T-helper 22 cell (primary cell): ENCODE data around the gene NUB1.
"Not testable (repeated sequence)": the region's sequence is repeated elsewhere in the genome, so short reads cannot be mapped to it uniquely, and the experiment has no call there.

ENCODE experiments used
- DNase-seq: peaks from one replicate; pipeline ENCODE4 v3.0.0-alpha.2; 2020; ENCODE audit warnings: low read depth

NUB1 gene, protein sequence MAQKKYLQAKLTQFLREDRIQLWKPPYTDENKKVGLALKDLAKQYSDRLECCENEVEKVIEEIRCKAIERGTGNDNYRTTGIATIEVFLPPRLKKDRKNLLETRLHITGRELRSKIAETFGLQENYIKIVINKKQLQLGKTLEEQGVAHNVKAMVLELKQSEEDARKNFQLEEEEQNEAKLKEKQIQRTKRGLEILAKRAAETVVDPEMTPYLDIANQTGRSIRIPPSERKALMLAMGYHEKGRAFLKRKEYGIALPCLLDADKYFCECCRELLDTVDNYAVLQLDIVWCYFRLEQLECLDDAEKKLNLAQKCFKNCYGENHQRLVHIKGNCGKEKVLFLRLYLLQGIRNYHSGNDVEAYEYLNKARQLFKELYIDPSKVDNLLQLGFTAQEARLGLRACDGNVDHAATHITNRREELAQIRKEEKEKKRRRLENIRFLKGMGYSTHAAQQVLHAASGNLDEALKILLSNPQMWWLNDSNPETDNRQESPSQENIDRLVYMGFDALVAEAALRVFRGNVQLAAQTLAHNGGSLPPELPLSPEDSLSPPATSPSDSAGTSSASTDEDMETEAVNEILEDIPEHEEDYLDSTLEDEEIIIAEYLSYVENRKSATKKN

GRCh38 chr7:151341357-151342101 lies at the start of gene NUB1:
Gene NUB1, plus strand, starts transcription at chr7:151341812. Its CDS starts 3,538 bp downstream, at chr7:151345350.
- peak; percentile 77 for DNase-seq

GRCh38 chr7:151292850-151293249 lies 48.8 kb upstream of the NUB1 start:
- DNase-seq, result no peak

GRCh38 chr7:151296202-151296992 lies 45.2 kb upstream of the NUB1 start:
- no peak for DNase-seq

GRCh38 chr7:151298765-151299164 lies 42.8 kb upstream of the NUB1 start:
- no peak for DNase-seq

GRCh38 chr7:151299530-151299929 lies 42.1 kb upstream of the NUB1 start:
- no peak for DNase-seq

- DNase-seq, result no peak
These were observed 41.5 kb upstream of the NUB1 start for GRCh38 chr7:151299940-151300645.

GRCh38 chr7:151301471-151302462 lies 39.8 kb upstream of the NUB1 start:
- DNase-seq, result no peak

GRCh38 chr7:151304251-151304650 lies 37.4 kb upstream of the NUB1 start:
- DNase-seq, result not testable (repeated sequence)

GRCh38 chr7:151304856-151305255 lies 36.8 kb upstream of the NUB1 start:
- DNase-seq, result no peak

DNA sequence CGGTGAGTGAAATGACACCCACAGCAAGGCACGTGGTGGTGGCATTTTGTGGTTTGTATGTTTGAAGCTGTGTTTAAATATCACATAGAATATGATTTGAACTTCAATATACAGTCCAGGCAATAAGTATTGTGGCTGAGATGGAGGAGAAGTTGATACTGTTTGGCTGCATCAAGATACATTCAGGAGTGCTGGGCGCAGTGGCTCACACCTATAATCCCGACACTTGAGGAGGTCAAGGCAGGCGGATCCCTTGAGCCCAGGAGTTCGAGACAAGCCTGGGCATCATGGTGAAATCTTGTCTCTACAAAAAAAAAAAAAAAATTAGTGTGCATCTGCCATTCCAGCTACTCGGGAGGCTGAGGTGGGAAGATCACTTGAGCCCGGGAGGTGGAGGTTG lies 35.2 kb upstream of the NUB1 start:
- DNase-seq, result no peak

DNA sequence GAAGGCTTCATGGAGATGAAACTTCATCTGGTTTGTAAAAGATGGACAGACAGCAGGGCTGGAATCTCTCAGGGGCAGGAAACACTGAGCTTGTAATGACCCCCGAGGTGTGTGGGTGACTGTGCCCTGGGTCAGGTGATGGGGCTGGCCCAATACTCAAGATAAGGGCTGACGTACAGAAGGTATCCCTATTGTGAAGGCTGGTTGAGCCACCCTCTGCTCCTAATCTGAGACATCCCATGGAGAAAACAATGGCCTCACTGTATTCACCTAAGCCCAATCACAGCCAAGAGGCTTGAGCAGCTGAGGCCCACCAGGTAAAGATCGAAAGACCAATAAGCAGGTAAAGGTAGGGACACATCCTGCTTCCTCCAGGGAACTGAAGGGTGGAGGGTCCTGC lies 34.8 kb upstream of the NUB1 start:
- no peak for DNase-seq

DNA sequence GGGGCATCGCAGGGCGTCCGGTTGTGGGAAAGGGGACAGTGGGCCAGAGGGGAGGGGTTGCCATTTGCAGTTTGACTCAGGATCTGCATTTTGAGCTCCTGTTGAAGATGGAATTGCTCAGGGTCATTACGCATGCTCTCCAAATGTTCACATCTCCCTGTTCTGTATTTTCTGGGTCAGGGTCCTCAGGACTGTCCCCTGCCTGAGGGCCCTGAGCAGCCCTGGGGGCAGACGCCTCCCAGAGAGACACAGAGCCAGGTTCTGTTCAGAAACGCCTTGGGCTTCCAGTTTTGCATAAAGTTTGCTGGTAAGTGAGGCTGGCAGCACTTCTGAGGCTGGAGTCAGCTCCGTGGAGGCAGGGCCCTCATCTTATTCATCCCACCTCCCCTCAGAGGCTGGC lies 34.1 kb upstream of the NUB1 start:
- DNase-seq, result no peak

DNA sequence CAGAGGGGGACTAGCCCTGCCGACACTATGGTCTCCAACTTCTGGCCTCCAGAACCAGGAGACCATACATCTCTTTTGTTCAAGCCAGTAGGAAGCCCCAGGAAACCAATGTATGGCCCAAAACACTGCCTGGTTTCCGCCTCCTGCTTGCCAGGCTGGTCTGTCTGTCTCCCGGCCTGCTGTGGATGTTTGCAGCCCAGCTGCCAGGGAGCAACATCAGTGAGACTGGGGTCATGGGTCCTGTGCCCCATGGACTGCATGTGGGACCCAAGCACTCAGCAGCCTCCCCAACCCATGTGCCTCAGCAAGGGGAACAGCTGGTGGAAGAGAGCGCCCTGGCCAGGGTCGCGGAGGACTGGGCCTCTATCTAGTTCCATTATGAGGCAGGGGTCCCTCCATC lies 33.4 kb upstream of the NUB1 start:
- no peak for DNase-seq

DNA sequence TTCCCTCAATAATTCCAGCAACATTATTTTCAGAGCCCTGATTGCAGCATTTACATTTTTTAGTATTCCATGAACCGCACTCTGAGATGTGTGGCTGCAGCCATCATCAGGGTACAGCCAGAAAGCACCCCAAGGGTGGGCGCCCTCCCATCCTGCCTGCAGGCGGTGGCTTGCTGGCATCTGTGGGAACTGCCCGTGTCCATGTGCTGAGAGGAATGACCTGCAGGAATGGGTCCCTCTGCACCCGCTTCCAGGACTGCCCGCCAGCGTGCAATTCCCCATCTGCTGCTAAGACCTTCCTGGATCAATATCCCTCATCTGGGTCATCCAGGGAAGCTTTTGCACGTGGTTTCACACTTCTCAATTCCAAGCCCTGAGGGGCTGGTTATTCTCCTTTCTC lies 32.8 kb upstream of the NUB1 start:
- no peak for DNase-seq

DNA sequence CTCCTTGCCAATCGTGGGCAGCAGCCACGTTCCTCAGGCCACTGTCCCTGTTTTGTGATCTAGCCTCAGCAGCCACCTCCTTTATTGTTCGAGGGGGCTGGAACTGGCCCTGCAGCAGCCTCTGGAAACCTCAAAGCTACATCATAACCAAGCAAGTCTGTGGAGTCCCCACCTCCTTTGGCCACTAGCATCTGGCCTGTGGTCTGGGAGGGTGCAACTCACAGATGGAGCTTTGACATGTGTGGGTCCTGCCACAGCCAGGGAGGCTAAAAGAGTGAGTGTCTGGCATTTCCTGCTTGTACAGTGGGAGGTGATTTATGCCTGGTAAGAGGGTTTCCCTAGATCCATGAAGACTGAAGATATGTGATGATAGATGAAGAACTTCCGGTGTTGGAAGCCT lies 32.3 kb upstream of the NUB1 start:
- no peak for DNase-seq

GRCh38 chr7:151310578-151310977 lies 31.0 kb upstream of the NUB1 start:
- DNase-seq, result no peak

DNA sequence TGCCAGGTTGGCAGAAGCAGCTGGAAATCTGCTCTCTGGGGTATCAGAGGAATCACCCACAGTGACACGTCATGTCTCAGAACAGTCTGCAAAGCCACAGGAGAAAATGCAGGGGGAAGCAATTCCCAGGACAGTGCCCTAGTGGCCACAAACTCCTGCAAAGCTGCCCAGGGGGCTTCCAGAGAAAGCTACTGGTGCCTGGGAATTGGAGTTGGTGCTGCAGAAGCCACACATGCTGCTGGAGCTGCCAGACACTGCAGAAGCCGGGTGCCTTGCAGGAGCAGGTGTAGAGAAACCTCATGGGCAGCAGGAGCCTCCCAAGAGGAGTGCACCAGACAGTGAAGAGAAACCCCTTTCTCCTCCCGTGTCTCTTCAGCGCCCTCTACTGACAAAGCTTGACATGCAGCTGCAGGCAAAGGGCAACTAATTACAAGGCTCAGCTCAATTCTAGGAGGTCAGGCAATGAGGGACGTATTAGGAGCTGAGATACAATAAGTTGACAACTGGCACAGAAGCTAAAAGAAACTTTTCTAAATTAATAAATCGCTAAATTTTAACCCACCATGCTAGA lies 30.2 kb upstream of the NUB1 start:
- no peak for DNase-seq

GRCh38 chr7:151312356-151312755 lies 29.3 kb upstream of the NUB1 start:
- DNase-seq, result no peak

GRCh38 chr7:151312831-151313809 lies 28.5 kb upstream of the NUB1 start:
- no peak for DNase-seq
